ENCODE measurements around the gene RASL11A. TPM values are rescaled to one million over a fixed set of nuclear protein-coding genes. Genes with fewer than 3 reads are reported as not detected.

Gene RASL11A
- total and polyA plus RNA-seq, 2 of the 13 experiments (the other 11 are each of a cell fraction or from before 2014, with no cell fraction given): 3.0 to 4.1 TPM

- no peak for TF ChIP-seq ZNF225 (CRISPR knock-in tag; IDR thresholded peaks at IDR 0.05)
- TF ChIP-seq, protein P1, sequence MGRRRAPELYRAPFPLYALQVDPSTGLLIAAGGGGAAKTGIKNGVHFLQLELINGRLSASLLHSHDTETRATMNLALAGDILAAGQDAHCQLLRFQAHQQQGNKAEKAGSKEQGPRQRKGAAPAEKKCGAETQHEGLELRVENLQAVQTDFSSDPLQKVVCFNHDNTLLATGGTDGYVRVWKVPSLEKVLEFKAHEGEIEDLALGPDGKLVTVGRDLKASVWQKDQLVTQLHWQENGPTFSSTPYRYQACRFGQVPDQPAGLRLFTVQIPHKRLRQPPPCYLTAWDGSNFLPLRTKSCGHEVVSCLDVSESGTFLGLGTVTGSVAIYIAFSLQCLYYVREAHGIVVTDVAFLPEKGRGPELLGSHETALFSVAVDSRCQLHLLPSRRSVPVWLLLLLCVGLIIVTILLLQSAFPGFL (CRISPR knock-in tag; IDR thresholded peaks at IDR 0.05): no peak
- TF ChIP-seq DBP (CRISPR knock-in tag; IDR thresholded peaks at IDR 0.05; ENCODE audit: not compliant biosample characterization): no peak
- TF ChIP-seq NFIB (CRISPR knock-in tag; IDR thresholded peaks at IDR 0.05; ENCODE audit: borderline replicate concordance): no peak
- no peak for TF ChIP-seq HNRNPL (IDR thresholded peaks at IDR 0.05; ENCODE audit: low read depth, low read length)
- TF ChIP-seq ZNF773 (CRISPR knock-in tag; IDR thresholded peaks at IDR 0.05; ENCODE audit: borderline replicate concordance): no peak
- TF ChIP-seq POLR2G (IDR thresholded peaks at IDR 0.05; ENCODE audit: low read depth, low read length): peak; percentile 85
- TF ChIP-seq, protein P2, sequence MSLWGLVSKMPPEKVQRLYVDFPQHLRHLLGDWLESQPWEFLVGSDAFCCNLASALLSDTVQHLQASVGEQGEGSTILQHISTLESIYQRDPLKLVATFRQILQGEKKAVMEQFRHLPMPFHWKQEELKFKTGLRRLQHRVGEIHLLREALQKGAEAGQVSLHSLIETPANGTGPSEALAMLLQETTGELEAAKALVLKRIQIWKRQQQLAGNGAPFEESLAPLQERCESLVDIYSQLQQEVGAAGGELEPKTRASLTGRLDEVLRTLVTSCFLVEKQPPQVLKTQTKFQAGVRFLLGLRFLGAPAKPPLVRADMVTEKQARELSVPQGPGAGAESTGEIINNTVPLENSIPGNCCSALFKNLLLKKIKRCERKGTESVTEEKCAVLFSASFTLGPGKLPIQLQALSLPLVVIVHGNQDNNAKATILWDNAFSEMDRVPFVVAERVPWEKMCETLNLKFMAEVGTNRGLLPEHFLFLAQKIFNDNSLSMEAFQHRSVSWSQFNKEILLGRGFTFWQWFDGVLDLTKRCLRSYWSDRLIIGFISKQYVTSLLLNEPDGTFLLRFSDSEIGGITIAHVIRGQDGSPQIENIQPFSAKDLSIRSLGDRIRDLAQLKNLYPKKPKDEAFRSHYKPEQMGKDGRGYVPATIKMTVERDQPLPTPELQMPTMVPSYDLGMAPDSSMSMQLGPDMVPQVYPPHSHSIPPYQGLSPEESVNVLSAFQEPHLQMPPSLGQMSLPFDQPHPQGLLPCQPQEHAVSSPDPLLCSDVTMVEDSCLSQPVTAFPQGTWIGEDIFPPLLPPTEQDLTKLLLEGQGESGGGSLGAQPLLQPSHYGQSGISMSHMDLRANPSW (CRISPR knock-in tag; IDR thresholded peaks at IDR 0.05; ENCODE audit: borderline replicate concordance): no peak
- TF ChIP-seq ZNF558 (CRISPR knock-in tag; IDR thresholded peaks at IDR 0.05; ENCODE audit: borderline replicate concordance): no peak
- TF ChIP-seq KLF6 (CRISPR knock-in tag; IDR thresholded peaks at IDR 0.05): peak; percentile 57; the same call in 1 of the 2 replicates
- TF ChIP-seq BHLHE40 (IDR thresholded peaks at IDR 0.05; ENCODE audit: low read length): no peak
- TF ChIP-seq GATA4 (IDR thresholded peaks at IDR 0.05; ENCODE audit: borderline replicate concordance, low read depth): no peak
- TF ChIP-seq ZNF468 (CRISPR knock-in tag; IDR thresholded peaks at IDR 0.05): no peak
- no peak for TF ChIP-seq KDM4B (CRISPR knock-in tag; IDR thresholded peaks at IDR 0.05)
- TF ChIP-seq ZBTB3 (CRISPR knock-in tag; IDR thresholded peaks at IDR 0.05; ENCODE audit: borderline replicate concordance, low read depth): no peak
- TF ChIP-seq ZNF235 (CRISPR knock-in tag; IDR thresholded peaks at IDR 0.05; ENCODE audit: borderline replicate concordance): no peak
- peak; percentile 99 for TF ChIP-seq ZBTB7B (CRISPR knock-in tag; IDR thresholded peaks at IDR 0.05)
- TF ChIP-seq HMGXB4 (CRISPR knock-in tag; IDR thresholded peaks at IDR 0.05; ENCODE audit: borderline replicate concordance in 1 of 2, low read depth in 1 of 2): peak; percentile 98 to 99
- TF ChIP-seq ZNF761 (CRISPR knock-in tag; conservative IDR thresholded peaks at IDR 0.05): no peak; the same call in 1 of the 2 replicates
- TF ChIP-seq ZMYM2 (CRISPR knock-in tag; IDR thresholded peaks at IDR 0.05): no peak
Measured at GRCh38 chr13:27270594-27271520, at the start of gene RASL11A (continued).
